Measurements from ENCODE around the gene LRP1B. TPM values are rescaled to one million over a fixed set of nuclear protein-coding genes. Genes with fewer than 3 reads are reported as not detected.

Gene LRP1B
- polyA plus RNA-seq, 3 donors: 0.25 to 3.1 (median 2.2) TPM

GRCh38 chr2:140862181-140862580, 1268.6 kb downstream of the LRP1B start:
- 62 to 79% (median 66%) methylated on average over 2 of the region's 2 CpGs for WGBS, 3 donors
- no peak overlapping the region for H3K27ac ChIP-seq (ENCODE audit: low read depth, low read length)

DNA sequence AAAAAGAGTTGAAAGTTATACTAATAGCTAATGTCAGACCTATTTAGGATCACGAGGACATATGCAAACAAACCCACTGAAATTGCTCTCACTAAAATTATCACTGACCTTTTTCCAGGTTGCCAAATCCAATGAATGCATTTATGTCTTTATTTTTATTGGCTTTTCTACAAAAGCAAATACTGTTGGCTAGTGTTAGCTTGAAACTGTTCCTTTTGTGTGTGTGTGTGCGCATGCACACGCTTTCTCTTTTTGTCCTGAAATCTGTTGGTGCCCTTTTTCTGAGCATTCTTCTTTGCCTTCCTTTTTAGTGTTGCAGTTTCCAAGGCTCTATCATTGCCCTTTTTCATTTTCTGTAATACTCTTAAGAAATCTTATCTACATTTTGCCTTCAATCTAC, 1269.2 kb downstream of the LRP1B start:
- no peak overlapping the region for H3K27ac ChIP-seq (ENCODE audit: low read depth, low read length)
- 85 to 94% (median 87%) methylated on average over 3 of the region's 3 CpGs for WGBS, 3 donors

GRCh38 chr2:140855471-140855870, 1275.3 kb downstream of the LRP1B start:
- 59 to 95% (median 91%) methylated on average over 2 of the region's 2 CpGs for WGBS, 3 donors

GRCh38 chr2:140851258-140851981, 1279.4 kb downstream of the LRP1B start:
- 51 to 74% (median 63%) methylated on average over 4 of the region's 4 CpGs for WGBS, 3 donors

More at GRCh38 chr2:140855471-140855870, 1275.3 kb downstream of the LRP1B start:
- no peak overlapping the region for H3K27ac ChIP-seq (ENCODE audit: low read depth, low read length)

GRCh38 chr2:140843186-140843585, 1287.6 kb downstream of the LRP1B start:
- 82 to 90% (median 88%) methylated on average over 1 of the region's 1 CpG for WGBS, 3 donors
- H3K27ac ChIP-seq (ENCODE audit: low read depth, low read length): no peak overlapping the region

More at GRCh38 chr2:140851258-140851981, 1279.4 kb downstream of the LRP1B start:
- H3K27ac ChIP-seq (ENCODE audit: low read depth, low read length): no peak overlapping the region

GRCh38 chr2:140842110-140842509, 1288.7 kb downstream of the LRP1B start:
- 62 to 74% (median 72%) methylated on average over 3 of the region's 3 CpGs for WGBS, 3 donors

DNA sequence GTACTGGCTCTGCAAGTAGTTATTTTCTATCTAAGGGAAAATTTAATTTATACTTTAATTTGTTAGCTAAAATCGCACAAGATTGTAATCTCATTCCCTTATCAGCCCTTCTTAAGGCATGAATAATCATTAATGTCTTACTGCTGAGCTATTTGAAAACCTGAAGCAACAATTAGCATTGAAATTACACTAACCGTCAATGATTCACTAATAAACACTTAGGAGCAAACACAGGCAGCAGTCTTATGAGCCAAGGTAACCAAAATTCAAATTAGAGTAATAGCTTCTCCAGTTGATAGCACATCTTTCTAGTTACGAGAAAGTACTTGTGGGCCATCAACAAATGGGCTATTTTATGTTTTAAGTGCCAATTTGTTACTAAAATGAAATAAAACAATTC, 1289.7 kb downstream of the LRP1B start:
- H3K27ac ChIP-seq (ENCODE audit: low read depth, low read length): no peak overlapping the region
- 32 to 57% (median 55%) methylated on average over 3 of the region's 3 CpGs for WGBS, 3 donors

More at GRCh38 chr2:140842110-140842509, 1288.7 kb downstream of the LRP1B start:
- H3K27ac ChIP-seq (ENCODE audit: low read depth, low read length): no peak overlapping the region

DNA sequence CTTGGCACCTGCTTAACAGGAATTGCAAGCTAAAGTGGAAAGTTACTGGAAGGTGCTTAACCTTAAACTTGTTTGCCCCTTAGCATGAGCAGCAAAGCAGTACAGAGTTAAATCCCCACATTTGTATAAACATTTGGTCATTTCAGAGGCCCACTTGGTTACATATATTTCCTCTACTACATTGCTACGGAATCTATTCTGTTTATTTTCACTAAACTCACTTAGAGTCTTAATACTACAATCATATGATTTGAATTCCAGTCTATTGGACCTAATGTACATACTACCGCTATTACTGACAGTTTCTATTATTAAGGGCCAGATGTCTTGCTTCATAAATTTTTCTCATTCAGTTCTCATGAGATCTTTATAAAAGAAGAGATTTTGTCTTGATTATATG, 1294.0 kb downstream of the LRP1B start:
- H3K27ac ChIP-seq (ENCODE audit: low read depth, low read length): no peak overlapping the region

DNA sequence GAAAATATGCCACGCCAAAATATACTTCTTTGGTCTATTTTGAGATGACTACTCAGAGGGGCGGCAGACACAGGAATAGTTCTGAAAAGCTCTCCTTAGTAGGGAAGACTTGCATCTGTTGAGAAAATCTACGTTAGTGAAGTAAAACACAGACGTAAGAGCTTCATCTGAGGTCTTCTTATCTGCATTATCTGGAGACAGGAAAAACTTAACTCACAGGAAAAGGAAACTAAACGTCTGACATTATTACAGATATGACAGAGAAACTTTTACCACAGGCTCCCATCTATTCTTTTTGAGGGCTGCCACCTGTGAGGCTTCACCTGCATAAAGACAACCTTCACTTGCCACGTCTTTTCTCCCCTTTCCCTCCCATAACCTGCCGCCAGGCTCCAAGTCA, 1295.7 kb downstream of the LRP1B start:
- WGBS, 3 donors: 42 to 61% (median 49%) methylated on average over 7 of the region's 7 CpGs
- no peak overlapping the region for H3K27ac ChIP-seq (ENCODE audit: low read depth, low read length)

More for the DNA sequence above, 1294.0 kb downstream of the LRP1B start:
- 73 to 77% (median 74%) methylated on average over 2 of the region's 2 CpGs for WGBS, 3 donors

- 42 to 67% (median 45%) methylated on average over 3 of the region's 3 CpGs for whole genome bisulfite sequencing, 3 donors
- no peak overlapping the region for H3K27ac ChIP-seq (ENCODE audit: low read depth, low read length)
Observed at GRCh38 chr2:140814141-140814540, 1316.7 kb downstream of the LRP1B start.

DNA sequence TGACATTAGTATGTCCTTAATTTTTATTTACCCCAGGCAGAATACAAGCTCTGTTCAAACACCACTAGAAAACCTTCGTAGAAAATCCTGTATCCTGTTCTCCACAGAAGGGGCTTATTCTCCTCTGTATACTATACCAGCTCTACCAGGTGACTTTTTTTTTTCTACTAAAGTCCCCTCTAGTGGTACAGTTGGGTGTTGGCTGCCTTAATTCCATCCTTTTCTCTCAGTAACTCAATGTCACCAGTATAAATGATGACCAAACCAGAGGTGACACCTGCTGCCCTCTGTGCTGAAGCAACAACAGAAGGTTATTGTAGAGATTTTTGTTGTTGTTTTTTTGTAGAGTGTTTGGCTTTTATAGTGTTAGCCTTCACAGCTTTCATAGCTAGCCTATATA, 1322.0 kb downstream of the LRP1B start:
- no peak overlapping the region for H3K27ac ChIP-seq (ENCODE audit: low read depth, low read length)
- 77 to 88% (median 81%) methylated on average over 1 of the region's 1 CpG for WGBS, 3 donors

GRCh38 chr2:140808211-140808610, 1322.6 kb downstream of the LRP1B start:
- no peak overlapping the region for H3K27ac ChIP-seq (ENCODE audit: low read depth, low read length)
- WGBS, 3 donors: 52 to 58% (median 56%) methylated on average over 1 of the region's 1 CpG

- 72 to 91% (median 80%) methylated on average over 1 of the region's 1 CpG for WGBS, 3 donors
- no peak overlapping the region for H3K27ac ChIP-seq (ENCODE audit: low read depth, low read length)
Observed at GRCh38 chr2:140804700-140805260, 1326.0 kb downstream of the LRP1B start.

- no peak overlapping the region for H3K27ac ChIP-seq (ENCODE audit: low read depth, low read length)
- WGBS, 3 donors: 85 to 94% (median 89%) methylated on average over 3 of the region's 3 CpGs
Observed at GRCh38 chr2:140801311-140801710, 1329.5 kb downstream of the LRP1B start.

- WGBS, 3 donors: 76 to 80% (median 77%) methylated on average over 4 of the region's 4 CpGs
- H3K27ac ChIP-seq (ENCODE audit: low read depth, low read length): no peak overlapping the region
Observed at GRCh38 chr2:140797718-140798117, 1333.1 kb downstream of the LRP1B start.

- 47 to 70% (median 55%) methylated on average over 2 of the region's 2 CpGs for WGBS, 3 donors
- H3K27ac ChIP-seq (ENCODE audit: low read depth, low read length): no peak overlapping the region
Observed at GRCh38 chr2:140791802-140792201, 1339.0 kb downstream of the LRP1B start.

DNA sequence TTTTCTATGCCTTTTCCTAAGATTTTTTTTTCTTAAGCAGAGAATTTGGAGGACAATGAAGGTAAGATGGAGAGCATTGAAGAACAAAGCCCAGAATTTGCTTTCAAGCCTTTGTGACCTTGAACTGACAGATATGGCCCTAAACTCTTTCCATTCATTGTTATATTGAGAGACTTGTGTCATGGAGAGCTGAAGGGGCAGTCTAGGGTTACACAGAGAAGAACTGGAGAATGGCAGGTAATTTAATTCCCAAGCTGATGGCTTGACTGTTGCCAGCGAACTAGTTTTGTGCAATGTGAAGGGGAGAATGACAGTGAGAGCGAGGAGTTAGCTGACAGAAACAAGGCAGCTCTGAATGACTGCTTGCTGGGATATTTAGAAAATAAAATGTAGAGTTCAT, 1344.2 kb downstream of the LRP1B start:
- WGBS, 3 donors: 54 to 84% (median 77%) methylated on average over 2 of the region's 2 CpGs
- no peak overlapping the region for H3K27ac ChIP-seq (ENCODE audit: low read depth, low read length)

- H3K27ac ChIP-seq (ENCODE audit: low read depth, low read length): no peak overlapping the region
Observed at GRCh38 chr2:140775411-140775810, 1355.4 kb downstream of the LRP1B start.

- WGBS, 3 donors: 29 to 93% (median 86%) methylated on average over 1 of the region's 1 CpG
- no peak overlapping the region for H3K27ac ChIP-seq (ENCODE audit: low read depth, low read length)
Observed at GRCh38 chr2:140770645-140771044, 1360.2 kb downstream of the LRP1B start.

- H3K27ac ChIP-seq (ENCODE audit: low read depth, low read length): no peak overlapping the region
- WGBS, 3 donors: 56 to 76% (median 76%) methylated on average over 2 of the region's 2 CpGs
Observed at GRCh38 chr2:140761807-140762206, 1369.0 kb downstream of the LRP1B start.
